SK-N-SH (cell line): ENCODE measurements around the gene BCL11B. TPM values are rescaled to one million over a fixed set of nuclear protein-coding genes. Genes with fewer than 3 reads are reported as not detected.

Experiments used
- CTCF ChIA-PET: fragments of 300-600, 350-600 bp; formaldehyde crosslinking; extraction: SDS; loops from one replicate; lab custom pipeline; 2021; lab: Yijun Ruan, JAX
- POLR2A ChIA-PET: fragments of 350-600 bp; sonication (Branson Sonifier 250); formaldehyde crosslinking; extraction: SDS; loops from one replicate; lab custom pipeline; 2020; ENCODE audit warnings: antibody characterized with exemption, inconsistent platforms; lab: Yijun Ruan, JAX
- DNase-seq: peaks from one replicate; pipeline ENCODE4 v3.0.0; 2012
- H2AFZ ChIP-seq: fragments of 200-600 bp; sonication (generic); 2 replicates; pipeline ENCODE4 v1.8.1; 2016; ENCODE audit warnings: antibody characterized with exemption, mild to moderate bottlenecking, low read depth
- H3F3A ChIP-seq: fragments of 200-600 bp; sonication (generic); replicated peaks from 2 replicates; pipeline ENCODE3; 2016; ENCODE audit warnings: antibody characterized with exemption, mild to moderate bottlenecking; ENCODE audit not compliant: insufficient read depth
- H3K27ac ChIP-seq, 2 experiments: fragments of 200-500 bp in 1 of 2; fragments of 200-600 bp in 1 of 2; sonication (Bioruptor generic) in 1 of 2; sonication (generic), shearing (Covaris generic) in 1 of 2; 2 replicates each; pipeline versions ENCODE4 v1.5.1 to v1.6.1; 2014 to 2016; ENCODE audit warnings: low read depth in 2 of 2, inconsistent platforms in 1 of 2, low read length in 1 of 2, mild to moderate bottlenecking in 1 of 2, mixed read lengths in 1 of 2
- H3K27me3 ChIP-seq: fragments of 200-600 bp; sonication (generic), shearing (Covaris generic); 2 replicates; pipeline ENCODE4 v1.6.1; 2016; ENCODE audit warnings: mixed run types; ENCODE audit not compliant: insufficient read depth
- H3K36me3 ChIP-seq, 2 experiments: fragments of 200-500 bp in 1 of 2; fragments of 200-600 bp in 1 of 2; sonication (Bioruptor generic) in 1 of 2; sonication (generic) in 1 of 2; replicated peaks in 1 of 2; 2 replicates each; pipeline versions ENCODE3 to v1.5.1; 2014 to 2016; ENCODE audit warnings: low read length in 1 of 2, mild to moderate bottlenecking in 1 of 2; ENCODE audit not compliant: insufficient read depth in 2 of 2, control insufficient read depth in 1 of 2
- H3K4me1 ChIP-seq, 2 experiments: fragments of 200-500 bp in 1 of 2; fragments of 200-600 bp in 1 of 2; sonication (Bioruptor generic) in 1 of 2; sonication (generic), shearing (Covaris generic) in 1 of 2; 2 replicates each; pipeline versions ENCODE4 v1.5.1 to v1.6.1; 2014 to 2016; ENCODE audit warnings: low read depth in 1 of 2, low read length in 1 of 2, mixed run types in 1 of 2; ENCODE audit not compliant: insufficient read depth in 2 of 2, control insufficient read depth in 1 of 2
- H3K4me2 ChIP-seq: fragments of 200-600 bp; sonication (generic), shearing (Covaris generic); 2 replicates; pipeline ENCODE4 v1.6.1; 2017; ENCODE audit warnings: mixed run types
- H3K4me3 ChIP-seq, 2 experiments: fragments of 200-500 bp in 1 of 2; fragments of 200-600 bp in 1 of 2; sonication (Bioruptor generic) in 1 of 2; sonication (generic), shearing (Covaris generic) in 1 of 2; 2 replicates each; pipeline versions ENCODE4 v1.5.1 to v1.8.1; 2014 to 2016; ENCODE audit warnings: low read depth in 2 of 2, inconsistent platforms in 1 of 2, low read length in 1 of 2, mild to moderate bottlenecking in 1 of 2, mixed read lengths in 1 of 2, moderate library complexity in 1 of 2
- H3K79me2 ChIP-seq: fragments of 200-600 bp; sonication (generic); 2 replicates; pipeline ENCODE4 v1.8.1; 2017; ENCODE audit warnings: mild to moderate bottlenecking; ENCODE audit not compliant: insufficient read depth
- H3K9ac ChIP-seq: fragments of 200-600 bp; sonication (generic); 2 replicates; pipeline ENCODE4 v1.6.1; 2017; ENCODE audit warnings: mixed run types
- H3K9me2 ChIP-seq: fragments of 200-600 bp; sonication (generic); 2 replicates; pipeline ENCODE4 v1.6.1; 2017; ENCODE audit warnings: mixed run types
- H3K9me3 ChIP-seq: fragments of 200-600 bp; sonication (generic); 2 replicates; pipeline ENCODE4 v1.6.1; 2017; ENCODE audit warnings: mixed run types, mild to moderate bottlenecking, moderate library complexity
- H4K20me1 ChIP-seq: fragments of 200-600 bp; sonication (generic); 2 replicates; pipeline ENCODE4 v1.6.1; 2017; ENCODE audit warnings: mild to moderate bottlenecking, mixed run types; ENCODE audit not compliant: insufficient read depth
- EP300 ChIP-seq, 2 experiments: IDR thresholded peaks; 2 replicates each; pipeline versions ENCODE4 v1.4.0 to v1.6.1; 2012; ENCODE audit warnings: borderline replicate concordance in 1 of 2, low read depth in 1 of 2, low read length in 1 of 2
- EZH2phosphoT487 ChIP-seq: fragments of 200-600 bp; sonication (generic); IDR thresholded peaks from 2 replicates; pipeline ENCODE4 v1.6.1; 2017; ENCODE audit warnings: low read depth, mixed run types, mild to moderate bottlenecking, antibody characterized with exemption, moderate library complexity, borderline replicate concordance
- FOXM1 ChIP-seq: IDR thresholded peaks from 2 replicates; pipeline ENCODE4 v1.4.0; 2012; ENCODE audit warnings: low read depth, mild to moderate bottlenecking
- GABPA ChIP-seq: IDR thresholded peaks from 2 replicates; pipeline ENCODE4 v1.4.0; 2012; ENCODE audit warnings: low read depth, mild to moderate bottlenecking
- MEF2A ChIP-seq: IDR thresholded peaks from 2 replicates; pipeline ENCODE4 v1.4.0; 2012; ENCODE audit warnings: low read depth, borderline replicate concordance
- MXI1 ChIP-seq: IDR thresholded peaks from 2 replicates; pipeline ENCODE4 v1.6.1; 2012; ENCODE audit warnings: mild to moderate bottlenecking, low read depth, low read length, improper control_type of control experiment
- NFIC ChIP-seq: IDR thresholded peaks from 2 replicates; pipeline ENCODE4 v1.4.0; 2012; ENCODE audit warnings: borderline replicate concordance
- RAD21 ChIP-seq: IDR thresholded peaks from 2 replicates; pipeline ENCODE4 v1.6.1; 2012; ENCODE audit warnings: mild to moderate bottlenecking, low read length
- RFX5 ChIP-seq: IDR thresholded peaks from 2 replicates; pipeline ENCODE4 v1.6.1; 2012; ENCODE audit warnings: mild to moderate bottlenecking, improper control_type of control experiment, low read length
- RXRA ChIP-seq: IDR thresholded peaks from 2 replicates; pipeline ENCODE4 v1.4.0; 2012; ENCODE audit warnings: low read depth, mild to moderate bottlenecking, borderline replicate concordance
- SMC3 ChIP-seq: IDR thresholded peaks from 2 replicates; pipeline ENCODE4 v1.6.1; 2012; ENCODE audit warnings: low read depth, low read length, improper control_type of control experiment
- TCF12 ChIP-seq: IDR thresholded peaks from 2 replicates; pipeline ENCODE4 v1.4.0; 2012
- YY1 ChIP-seq: IDR thresholded peaks from 2 replicates; pipeline ENCODE4 v1.4.0; 2012; ENCODE audit warnings: low read depth, mild to moderate bottlenecking
- WGBS: methylation state at CpG from one replicate; pipeline ENCODE4 v1.1.6; 2017; ENCODE audit warnings: low lambda C conversion rate; 5-methylcytosine and 5-hydroxymethylcytosine counted together
- polyA plus RNA-seq, 3 experiments: library from polyadenylated mRNA; depleted of rRNA; stranded (reverse); fragments of >200 nt; gene quantifications; 2 replicates each; pipeline ENCODE4 v1.2.3, GENCODE V29; 2012
- TF ChIP-seq, protein P1 (sequence below): IDR thresholded peaks from 2 replicates; pipeline ENCODE4; 2012
- TF ChIP-seq, protein P2 (sequence below): fragments of 200-600 bp; sonication (generic); IDR thresholded peaks from 2 replicates; pipeline ENCODE4 v1.6.1; 2017; ENCODE audit warnings: antibody characterized with exemption, mild to moderate bottlenecking, moderate library complexity
- TF ChIP-seq, protein P3 (sequence below): IDR thresholded peaks from 2 replicates; pipeline ENCODE4 v1.4.0; 2012; ENCODE audit warnings: low read depth

The BCL11B gene
- polyA plus RNA-seq, 1 of the 3 experiments (the other 2 are of a cell fraction) = not detected

- ChIA-PET CTCF (no interaction called here), POLR2A (no interaction called here)
- no peak overlapping the region for H2AFZ ChIP-seq
- H3K9ac ChIP-seq = no peak overlapping the region
- peaks cover 5% of the 10 kb centered on the region for H3F3A ChIP-seq
- H3K9me3 ChIP-seq = no peaks in the 10 kb centered on the region
- peaks cover 84% of the 10 kb centered on the region for H3K27me3 ChIP-seq
- no peaks in the 10 kb centered on the region for H3K79me2 ChIP-seq
- WGBS = 5% methylated on average over 10 of the region's 10 CpGs
- peak overlapping the region in 1 of 2 experiments; percentile 64; a peak in 2 of 4 replicates for H3K4me3 ChIP-seq
- TF ChIP-seq, protein P1, sequence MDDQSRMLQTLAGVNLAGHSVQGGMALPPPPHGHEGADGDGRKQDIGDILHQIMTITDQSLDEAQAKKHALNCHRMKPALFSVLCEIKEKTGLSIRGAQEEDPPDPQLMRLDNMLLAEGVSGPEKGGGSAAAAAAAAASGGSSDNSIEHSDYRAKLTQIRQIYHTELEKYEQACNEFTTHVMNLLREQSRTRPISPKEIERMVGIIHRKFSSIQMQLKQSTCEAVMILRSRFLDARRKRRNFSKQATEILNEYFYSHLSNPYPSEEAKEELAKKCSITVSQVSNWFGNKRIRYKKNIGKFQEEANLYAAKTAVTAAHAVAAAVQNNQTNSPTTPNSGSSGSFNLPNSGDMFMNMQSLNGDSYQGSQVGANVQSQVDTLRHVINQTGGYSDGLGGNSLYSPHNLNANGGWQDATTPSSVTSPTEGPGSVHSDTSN = no peak
- TF ChIP-seq RXRA (no peak), RAD21 (no peak), SMC3 (no peak), MEF2A (no peak), TCF12 (no peak), FOXM1 (no peak), YY1 (no peak), GABPA (no peak)
- TF ChIP-seq, protein P2, sequence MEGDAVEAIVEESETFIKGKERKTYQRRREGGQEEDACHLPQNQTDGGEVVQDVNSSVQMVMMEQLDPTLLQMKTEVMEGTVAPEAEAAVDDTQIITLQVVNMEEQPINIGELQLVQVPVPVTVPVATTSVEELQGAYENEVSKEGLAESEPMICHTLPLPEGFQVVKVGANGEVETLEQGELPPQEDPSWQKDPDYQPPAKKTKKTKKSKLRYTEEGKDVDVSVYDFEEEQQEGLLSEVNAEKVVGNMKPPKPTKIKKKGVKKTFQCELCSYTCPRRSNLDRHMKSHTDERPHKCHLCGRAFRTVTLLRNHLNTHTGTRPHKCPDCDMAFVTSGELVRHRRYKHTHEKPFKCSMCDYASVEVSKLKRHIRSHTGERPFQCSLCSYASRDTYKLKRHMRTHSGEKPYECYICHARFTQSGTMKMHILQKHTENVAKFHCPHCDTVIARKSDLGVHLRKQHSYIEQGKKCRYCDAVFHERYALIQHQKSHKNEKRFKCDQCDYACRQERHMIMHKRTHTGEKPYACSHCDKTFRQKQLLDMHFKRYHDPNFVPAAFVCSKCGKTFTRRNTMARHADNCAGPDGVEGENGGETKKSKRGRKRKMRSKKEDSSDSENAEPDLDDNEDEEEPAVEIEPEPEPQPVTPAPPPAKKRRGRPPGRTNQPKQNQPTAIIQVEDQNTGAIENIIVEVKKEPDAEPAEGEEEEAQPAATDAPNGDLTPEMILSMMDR = no peak
- TF ChIP-seq, protein P3, sequence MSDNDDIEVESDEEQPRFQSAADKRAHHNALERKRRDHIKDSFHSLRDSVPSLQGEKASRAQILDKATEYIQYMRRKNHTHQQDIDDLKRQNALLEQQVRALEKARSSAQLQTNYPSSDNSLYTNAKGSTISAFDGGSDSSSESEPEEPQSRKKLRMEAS = no peak
- H3K4me2 ChIP-seq = peak overlapping the region; percentile 75
- H3K9me2 ChIP-seq = no peaks in the 10 kb centered on the region
- H3K36me3 ChIP-seq = no peaks in the 10 kb centered on the region
- DNase-seq = no peak
- H3K4me1 ChIP-seq = no peaks in the 10 kb centered on the region; a peak in 1 of 4 replicates
- no peaks in the 10 kb centered on the region for H4K20me1 ChIP-seq
- no peak overlapping the region for H3K27ac ChIP-seq
Observed at GRCh38 chr14:99272632-99272898, 568 bp upstream of the BCL11B start.

- Histone ChIP-seq H3K9me3 (no peaks in the 10 kb centered on the region), H4K20me1 (no peaks in the 10 kb centered on the region), H3F3A (peaks cover 5% of the 10 kb centered on the region), H2AFZ (peak overlapping the region; percentile 72; the same call in 1 of the 2 replicates), H3K4me1 (no peaks in the 10 kb centered on the region; a peak in 1 of 4 replicates), H3K4me3 (peak overlapping the region; percentile 27 to 64; a peak in 3 of 4 replicates), H3K27ac (no peak overlapping the region), H3K9me2 (no peaks in the 10 kb centered on the region), H3K4me2 (peak overlapping the region; percentile 75), H3K9ac (no peak overlapping the region), H3K79me2 (no peaks in the 10 kb centered on the region), H3K27me3 (peaks cover 80% of the 10 kb centered on the region), H3K36me3 (no peaks in the 10 kb centered on the region)
- DNase-seq = no peak
- WGBS = 2% methylated on average over 32 of the region's 32 CpGs
- ChIA-PET CTCF (interaction anchor here (1.1 kb wide), 1 partner anchor 11 kb away, joined by 3 read pairs; no protein-coding TSS in a partner anchor), POLR2A (no interaction called here)
- no peak for TF ChIP-seq RFX5
- no peak for TF ChIP-seq NFIC
- TF ChIP-seq MXI1 = no peak
- TF ChIP-seq EP300 (IDR thresholded peaks at IDR 0.05; ENCODE audit: borderline replicate concordance in 1 of 2, low read depth in 1 of 2, low read length in 1 of 2) = no peak
- peak; percentile 20 for TF ChIP-seq EZH2phosphoT487
- no peak for TF ChIP-seq TCF12
Observed at GRCh38 chr14:99271221-99271941, 616 bp downstream of the BCL11B start.
